ENCODE measurements around the gene UBAC2. TPM values are rescaled to one million over a fixed set of nuclear protein-coding genes. Genes with fewer than 3 reads are reported as not detected.
"Not testable (repeated sequence)": the region's sequence is repeated elsewhere in the genome, so short reads cannot be mapped to it uniquely, and the experiment has no call there.

Gene UBAC2
- polyA plus RNA-seq, 3 donors, result 59.6 to 113 (median 96.7) TPM

DNA sequence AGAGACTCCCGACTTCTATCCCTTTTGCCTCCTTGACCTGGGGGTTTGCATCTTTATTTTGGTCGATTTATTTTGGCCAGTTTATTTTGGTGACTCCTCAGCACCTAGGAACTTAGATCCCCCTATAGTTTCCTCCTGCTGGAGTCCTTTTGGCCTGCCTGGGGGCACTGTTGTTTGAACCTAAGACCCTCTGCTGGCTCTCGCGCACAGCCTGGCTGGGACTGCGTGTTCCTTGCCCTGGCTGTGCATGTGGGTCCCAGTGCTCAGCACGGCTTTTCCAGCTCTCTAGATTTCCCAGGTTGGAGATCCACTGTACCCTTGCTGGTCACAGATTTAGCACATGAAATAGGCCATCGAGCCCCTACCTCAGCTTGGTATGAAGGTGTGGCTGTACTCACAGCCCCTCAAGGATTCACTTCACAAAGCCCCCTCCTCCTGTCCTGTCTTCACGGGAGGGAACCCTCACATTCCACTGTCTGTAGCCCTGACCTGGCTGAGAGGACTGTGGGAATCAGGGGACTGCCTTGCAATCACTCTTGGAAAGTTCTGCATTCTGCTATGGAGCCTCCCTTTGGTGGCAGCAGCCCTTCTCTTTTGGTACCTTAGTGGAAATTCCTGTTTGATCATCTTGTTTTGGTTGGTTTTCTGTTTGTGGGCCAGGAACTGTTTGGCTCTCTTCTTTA lies 8.3 kb downstream of the UBAC2 start:
- DNase-seq, result no peak
- Mint-ChIP-seq H3K9me3 (no peaks in the 10 kb centered on the region), H3K27ac (peak overlapping the region in 6 of 7 donors; percentile 30 to 82 (median 40)), H3K4me3 (no peak overlapping the region), H3K4me1 (peaks cover 49% of the 10 kb centered on the region), H3K36me3 (peaks cover 40 to 45% of the 10 kb centered on the region in 2 donors), H3K27me3 (ENCODE audit: low read depth in 3 of 3) (peaks cover 0 to 3% (median 0%) of the 10 kb centered on the region in 3 donors)
- Histone ChIP-seq H2AFZ (ENCODE audit: insufficient read depth, low read depth, low read length, poor library complexity, severe bottlenecking) (no peak overlapping the region), H3K27ac (ENCODE audit: low read depth in 1 of 2, low read length in 2 of 2) (peak overlapping the region in 1 of 2 donors; percentile 27), H3K36me3 (replicated peaks in 1 of 2; ENCODE audit: control insufficient read depth in 1 of 2, insufficient read depth in 2 of 2, low read length in 2 of 2) (peaks cover 15 to 58% of the 10 kb centered on the region in 2 donors), H3K4me1 (ENCODE audit: control insufficient read depth in 1 of 2, insufficient read depth in 2 of 2, low read length in 2 of 2) (peaks cover 7 to 11% of the 10 kb centered on the region in 2 donors), H4K20me1 (ENCODE audit: insufficient read depth, low read length) (peaks cover 100% of the 10 kb centered on the region), H3K27me3 (ENCODE audit: control insufficient read depth in 2 of 2, insufficient read depth in 2 of 2, low read length in 2 of 2) (no peaks in the 10 kb centered on the region), H3K4me3 (replicated peaks in 1 of 3; ENCODE audit: low read depth in 2 of 3, low read length in 3 of 3) (no peak overlapping the region), H3K9me3 (replicated peaks in 1 of 2; ENCODE audit: control insufficient read depth in 1 of 2, insufficient read depth in 1 of 2, low read length in 2 of 2) (no peaks in the 10 kb centered on the region), H3K79me2 (ENCODE audit: insufficient read depth, low read length) (peaks cover 100% of the 10 kb centered on the region), H3K4me2 (replicated peaks; ENCODE audit: extremely low read depth, low read length, poor library complexity, severe bottlenecking) (no peak overlapping the region), H3K9ac (ENCODE audit: insufficient read depth, low read length, poor library complexity, severe bottlenecking) (no peak overlapping the region)
- intact Hi-C loops (cut with micrococcal nuclease), result no loop called here
- 95% methylated on average over 5 of the region's 8 CpGs for WGBS (ENCODE audit: insufficient coverage)
- TF ChIP-seq, protein P1, sequence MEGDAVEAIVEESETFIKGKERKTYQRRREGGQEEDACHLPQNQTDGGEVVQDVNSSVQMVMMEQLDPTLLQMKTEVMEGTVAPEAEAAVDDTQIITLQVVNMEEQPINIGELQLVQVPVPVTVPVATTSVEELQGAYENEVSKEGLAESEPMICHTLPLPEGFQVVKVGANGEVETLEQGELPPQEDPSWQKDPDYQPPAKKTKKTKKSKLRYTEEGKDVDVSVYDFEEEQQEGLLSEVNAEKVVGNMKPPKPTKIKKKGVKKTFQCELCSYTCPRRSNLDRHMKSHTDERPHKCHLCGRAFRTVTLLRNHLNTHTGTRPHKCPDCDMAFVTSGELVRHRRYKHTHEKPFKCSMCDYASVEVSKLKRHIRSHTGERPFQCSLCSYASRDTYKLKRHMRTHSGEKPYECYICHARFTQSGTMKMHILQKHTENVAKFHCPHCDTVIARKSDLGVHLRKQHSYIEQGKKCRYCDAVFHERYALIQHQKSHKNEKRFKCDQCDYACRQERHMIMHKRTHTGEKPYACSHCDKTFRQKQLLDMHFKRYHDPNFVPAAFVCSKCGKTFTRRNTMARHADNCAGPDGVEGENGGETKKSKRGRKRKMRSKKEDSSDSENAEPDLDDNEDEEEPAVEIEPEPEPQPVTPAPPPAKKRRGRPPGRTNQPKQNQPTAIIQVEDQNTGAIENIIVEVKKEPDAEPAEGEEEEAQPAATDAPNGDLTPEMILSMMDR (IDR thresholded peaks at IDR 0.05), result no peak

DNA sequence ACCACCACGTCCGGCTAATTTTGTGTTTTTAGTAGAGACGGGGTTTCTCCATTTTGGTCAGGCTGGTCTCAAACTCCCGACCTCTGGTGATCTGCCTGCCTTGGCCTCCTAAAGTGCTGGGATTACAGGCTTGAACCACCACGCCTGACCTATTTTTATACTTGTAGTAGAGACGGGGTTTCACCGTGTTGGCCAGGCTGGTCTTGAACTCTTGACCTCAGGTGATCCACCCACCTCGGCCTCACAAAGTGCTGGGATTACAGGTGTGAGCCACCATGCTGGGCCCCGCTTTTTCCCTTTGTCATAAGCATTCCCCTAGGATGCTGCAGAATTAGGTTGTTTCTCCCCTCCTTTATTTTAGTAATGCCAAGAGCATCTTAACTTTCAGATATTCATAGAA lies 10.0 kb downstream of the UBAC2 start:
- Histone ChIP-seq H3K79me2 (ENCODE audit: insufficient read depth, low read length) (peaks cover 100% of the 10 kb centered on the region), H3K36me3 (replicated peaks in 1 of 2; ENCODE audit: control insufficient read depth in 1 of 2, insufficient read depth in 2 of 2, low read length in 2 of 2) (peaks cover 15 to 63% of the 10 kb centered on the region in 2 donors), H4K20me1 (ENCODE audit: insufficient read depth, low read length) (peaks cover 100% of the 10 kb centered on the region)
- H3K4me3 ChIP-seq (replicated peaks in 1 of 3; ENCODE audit: low read depth in 2 of 3, low read length in 3 of 3); H2AFZ ChIP-seq (ENCODE audit: insufficient read depth, low read depth, low read length, poor library complexity, severe bottlenecking); H3K27me3 Mint-ChIP-seq (ENCODE audit: low read depth in 3 of 3); DNase-seq; H3K4me1 ChIP-seq (ENCODE audit: control insufficient read depth in 1 of 2, insufficient read depth in 2 of 2, low read length in 2 of 2); H3K4me3 Mint-ChIP-seq; intact Hi-C loops (cut with micrococcal nuclease); H3K9me3 ChIP-seq (replicated peaks in 1 of 2; ENCODE audit: control insufficient read depth in 1 of 2, insufficient read depth in 1 of 2, low read length in 2 of 2); H3K27ac ChIP-seq (ENCODE audit: low read depth in 1 of 2, low read length in 2 of 2); H3K27me3 ChIP-seq (ENCODE audit: control insufficient read depth in 2 of 2, insufficient read depth in 2 of 2, low read length in 2 of 2); H3K9me3 Mint-ChIP-seq; H3K4me2 ChIP-seq (replicated peaks; ENCODE audit: extremely low read depth, low read length, poor library complexity, severe bottlenecking); H3K9ac ChIP-seq (ENCODE audit: insufficient read depth, low read length, poor library complexity, severe bottlenecking): not testable (repeated sequence)
- Mint-ChIP-seq H3K27ac (peak overlapping the region in 1 of 7 donors; percentile 65), H3K4me1 (peaks cover 49% of the 10 kb centered on the region), H3K36me3 (peaks cover 35% of the 10 kb centered on the region in 2 donors)
- 97% methylated on average over 4 of the region's 9 CpGs for WGBS (ENCODE audit: insufficient coverage)

Measured in CD14-positive monocyte (primary cell).